IMR-90 (cell line): ENCODE results near the gene AFTPH. TPM values are rescaled to one million over a fixed set of nuclear protein-coding genes. Genes with fewer than 3 reads are reported as not detected.

ENCODE experiments used
- ATAC-seq: fragments of 200-7000 bp; cut with Tn5 transposase; 2 replicates; pipeline ENCODE4 v1.9.1; 2020; ENCODE audit warnings: low read depth, mild to moderate bottlenecking, moderate library complexity
- Bru-seq: library from RNA; stranded (reverse); fragments of 400-500 nt; gene quantifications from one replicate; lab custom pipeline; 2021; lab: Mats Ljungman, UMichigan
- BruChase-seq, 2 experiments: library from RNA; stranded (reverse); fragments of 400-500 nt; gene quantifications; one replicate each; lab custom pipeline; 2021; lab: Mats Ljungman, UMichigan
- BruUV-seq: library from RNA; stranded (reverse); fragments of 400-500 nt; replicated peaks from 2 replicates; lab custom pipeline; 2021; lab: Mats Ljungman, UMichigan
- CTCF ChIA-PET: fragments of 300-600 bp; formaldehyde crosslinking; extraction: SDS; loops from one replicate; lab custom pipeline; 2021; ENCODE audit warnings: antibody characterized with exemption; lab: Yijun Ruan, JAX
- POLR2A ChIA-PET: fragments of 300-600 bp; sonication (Branson Sonifier 250); formaldehyde crosslinking; loops from one replicate; lab custom pipeline; 2022; ENCODE audit warnings: antibody characterized with exemption; ENCODE audit not compliant: unreplicated experiment; lab: Charles Lee
- DNase-seq: peaks from one replicate; pipeline ENCODE4 v3.0.0; 2013
- H2AFZ ChIP-seq: replicated peaks from 2 replicates; pipeline ENCODE3; 2013; ENCODE audit warnings: low read length, mild to moderate bottlenecking; ENCODE audit not compliant: poor library complexity
- H2AK5ac ChIP-seq: 2 replicates; pipeline ENCODE4 v1.6.1; 2013; ENCODE audit warnings: low read depth, low read length, inconsistent platforms
- H2AK9ac ChIP-seq: replicated peaks from 2 replicates; pipeline ENCODE3; 2013; ENCODE audit warnings: mild to moderate bottlenecking, low read depth, low read length, moderate library complexity; ENCODE audit not compliant: poor library complexity
- H2BK120ac ChIP-seq: 2 replicates; pipeline ENCODE4 v1.6.1; 2013; ENCODE audit warnings: low read depth, low read length, inconsistent platforms
- H2BK15ac ChIP-seq: 3 replicates; pipeline ENCODE4 v1.6.1; 2013; ENCODE audit warnings: low read depth, low read length, inconsistent platforms
- H2BK20ac ChIP-seq: 2 replicates; pipeline ENCODE4 v1.6.1; 2013; ENCODE audit warnings: low read depth, mild to moderate bottlenecking, inconsistent platforms, low read length, moderate library complexity
- H2BK5ac ChIP-seq: 2 replicates; pipeline ENCODE4 v1.6.1; 2013; ENCODE audit warnings: mild to moderate bottlenecking, low read depth, low read length, inconsistent platforms; ENCODE audit not compliant: poor library complexity, severe bottlenecking
- H3K14ac ChIP-seq: replicated peaks from 2 replicates; pipeline ENCODE4 v1.6.1; 2013; ENCODE audit warnings: low read depth, low read length, inconsistent platforms
- H3K18ac ChIP-seq: 2 replicates; pipeline ENCODE4 v1.6.1; 2013; ENCODE audit warnings: low read depth, low read length, control low read depth
- H3K23ac ChIP-seq: 2 replicates; pipeline ENCODE4 v1.6.1; 2013; ENCODE audit warnings: low read depth, low read length, inconsistent platforms
- H3K27ac ChIP-seq: 2 replicates; pipeline ENCODE4 v1.5.1; 2013; ENCODE audit warnings: mild to moderate bottlenecking, control low read depth, low read length; ENCODE audit not compliant: insufficient read depth
- H3K27me3 ChIP-seq: 2 replicates; pipeline ENCODE4 v1.6.1; 2013; ENCODE audit warnings: low read length; ENCODE audit not compliant: control insufficient read depth, insufficient read depth
- H3K36me3 ChIP-seq: 2 replicates; pipeline ENCODE4 v1.6.1; 2013; ENCODE audit warnings: low read length, mixed read lengths; ENCODE audit not compliant: control insufficient read depth, insufficient read depth
- H3K4ac ChIP-seq: 2 replicates; pipeline ENCODE4 v1.6.1; 2013; ENCODE audit warnings: low read depth, low read length, inconsistent platforms
- H3K4me1 ChIP-seq: 2 replicates; pipeline ENCODE4 v1.6.1; 2013; ENCODE audit warnings: low read length, mixed read lengths; ENCODE audit not compliant: control insufficient read depth, insufficient read depth
- H3K4me2 ChIP-seq: 2 replicates; pipeline ENCODE4 v1.6.1; 2013; ENCODE audit warnings: low read depth, mild to moderate bottlenecking, control low read depth, low read length, moderate library complexity
- H3K4me3 ChIP-seq: 2 replicates; pipeline ENCODE4 v1.5.1; 2013; ENCODE audit warnings: low read depth, mild to moderate bottlenecking, control low read depth, low read length, moderate library complexity; ENCODE audit not compliant: insufficient read depth
- H3K56ac ChIP-seq: 2 replicates; pipeline ENCODE4 v1.6.1; 2013; ENCODE audit warnings: low read length, inconsistent platforms; ENCODE audit not compliant: insufficient read depth; ENCODE audit errors: extremely low read depth
- H3K79me1 ChIP-seq, 2 experiments: 2 replicates each; pipeline ENCODE4 v1.6.1; 2013; ENCODE audit warnings: low read length in 2 of 2, inconsistent platforms in 1 of 2, low read depth in 1 of 2
- H3K9ac ChIP-seq: 2 replicates; pipeline ENCODE4 v1.6.1; 2013; ENCODE audit warnings: low read depth, low read length, control low read depth
- H3K9me1 ChIP-seq: 2 replicates; pipeline ENCODE4 v1.6.1; 2013; ENCODE audit warnings: low read length, inconsistent platforms; ENCODE audit not compliant: insufficient read depth
- H3K9me3 ChIP-seq: 2 replicates; pipeline ENCODE4 v1.6.1; 2013; ENCODE audit warnings: low read length; ENCODE audit not compliant: control insufficient read depth, insufficient read depth
- H4K20me1 ChIP-seq: 2 replicates; pipeline ENCODE4 v1.6.1; 2013; ENCODE audit warnings: low read length, inconsistent platforms; ENCODE audit not compliant: insufficient read depth
- H4K5ac ChIP-seq: 2 replicates; pipeline ENCODE4 v1.6.1; 2013; ENCODE audit warnings: mild to moderate bottlenecking, low read depth, low read length, control low read depth
- H4K8ac ChIP-seq, 2 experiments: 2 replicates each; pipeline ENCODE4 v1.6.1; 2013; ENCODE audit warnings: low read depth in 2 of 2, low read length in 2 of 2, control low read depth in 1 of 2, inconsistent platforms in 1 of 2
- H4K91ac ChIP-seq: 2 replicates; pipeline ENCODE4 v1.6.1; 2013; ENCODE audit warnings: low read depth, low read length, inconsistent platforms; ENCODE audit not compliant: insufficient read depth
- BHLHE40 ChIP-seq: fragments of 150-350 bp; IDR thresholded peaks from 2 replicates; pipeline ENCODE4 v1.6.1; 2016; ENCODE audit warnings: mild to moderate bottlenecking, low read depth, low read length
- CEBPB ChIP-seq: IDR thresholded peaks from 2 replicates; pipeline ENCODE4 v1.6.1; 2012; ENCODE audit warnings: low read depth, low read length, improper control_type of control experiment
- CHD1 ChIP-seq: IDR thresholded peaks from 2 replicates; pipeline ENCODE4 v1.6.1; 2012; ENCODE audit warnings: low read depth, low read length, improper control_type of control experiment
- FOS ChIP-seq: fragments of 150-350 bp; IDR thresholded peaks from 2 replicates; pipeline ENCODE4 v1.6.1; 2016; ENCODE audit warnings: low read depth, low read length
- MAFK ChIP-seq: IDR thresholded peaks from 2 replicates; pipeline ENCODE4 v1.6.1; 2012; ENCODE audit warnings: low read depth, low read length, improper control_type of control experiment
- MAZ ChIP-seq: IDR thresholded peaks from 2 replicates; pipeline ENCODE4 v1.6.1; 2012; ENCODE audit warnings: low read depth, mild to moderate bottlenecking, low read length, improper control_type of control experiment, moderate library complexity, borderline replicate concordance
- MXI1 ChIP-seq: IDR thresholded peaks from 2 replicates; pipeline ENCODE4 v1.6.1; 2012; ENCODE audit warnings: low read depth, mild to moderate bottlenecking, low read length, moderate library complexity, borderline replicate concordance
- RAD21 ChIP-seq: IDR thresholded peaks from 2 replicates; pipeline ENCODE4 v1.6.1; 2012; ENCODE audit warnings: low read length, improper control_type of control experiment
- RFX5 ChIP-seq: IDR thresholded peaks from 2 replicates; pipeline ENCODE4 v1.8.0; 2012; ENCODE audit warnings: low read depth, mild to moderate bottlenecking, low read length, moderate library complexity
- SMC3 ChIP-seq: fragments of 150-350 bp; IDR thresholded peaks from 2 replicates; pipeline ENCODE4 v1.6.1; 2016; ENCODE audit warnings: low read depth, mild to moderate bottlenecking, antibody characterized with exemption, low read length, moderate library complexity
- WGBS, 2 experiments: methylation state at CpG; one replicate each; pipeline versions ENCODE4 v1.1.5 to v1.1.7; 2013; ENCODE audit warnings: missing lambda C conversion rate in 2 of 2; ENCODE audit not compliant: insufficient read length in 1 of 2; ENCODE audit errors: extremely low coverage in 2 of 2; 5-methylcytosine and 5-hydroxymethylcytosine counted together
- dilution Hi-C: fragments of 300-500 bp; cut with HindIII; formaldehyde crosslinking; loops from one replicate; pipeline ENCODE4 v1.14.3; 2018; ENCODE audit warnings: low sequenced_read_pairs; ENCODE audit not compliant: unreplicated experiment
- in situ Hi-C: fragments of 300-500 bp; cut with MboI; formaldehyde crosslinking; loops from 3 replicates; pipeline ENCODE4 v1.14.3; 2019; ENCODE audit warnings: low sequenced_read_pairs, inconsistent platforms, mixed read lengths
- intact Hi-C: fragments of 100-400 bp; cut with micrococcal nuclease; formaldehyde crosslinking; loops from 2 replicates; pipeline ENCODE4 v1.10.0; 2022
- long read RNA-seq: library from polyadenylated mRNA; unstranded; transcript quantifications from one replicate; pipeline ENCODE4 v2.0.0, GENCODE V29; 2021; ENCODE audit not compliant: unreplicated experiment
- polyA plus RNA-seq, 3 experiments: library from polyadenylated mRNA; depleted of rRNA; stranded (reverse); fragments of >200 nt; gene quantifications; 2 replicates each; pipeline ENCODE4 v1.2.3, GENCODE V29; 2012; ENCODE audit warnings: low replicate concordance in 1 of 3
- total RNA-seq: library from RNA; depleted of rRNA; stranded (reverse); fragments of >200 nt; gene quantifications from 2 replicates; pipeline ENCODE4 v1.2.3, GENCODE V29; 2012; rRNA removed
- TF ChIP-seq, protein P1 (sequence below): fragments of 150-350 bp; IDR thresholded peaks from 2 replicates; pipeline ENCODE4 v1.6.1; 2017; ENCODE audit warnings: mild to moderate bottlenecking, antibody characterized with exemption, low read length, low read depth

The AFTPH gene
- total RNA-seq (19.9 and 21.9 TPM in 2 replicates), polyA plus RNA-seq (2012; rRNA removed) (8.2 and 9.4 TPM in 2 replicates), Bru-seq, nascent RNA (percentile 77 among the genes with signal in this experiment), BruChase-seq, experiment 1, labeled RNA remaining after a 6-hour chase (percentile 58 among the genes with signal in this experiment), BruChase-seq, experiment 2, labeled RNA remaining after a 2-hour chase (percentile 64 among the genes with signal in this experiment)
- polyA plus RNA-seq (2012; cell fraction: cytosol; rRNA removed): 2.1 and 3.5 TPM in 2 replicates
- polyA plus RNA-seq (2012; cell fraction: nucleus; rRNA removed; ENCODE audit: low replicate concordance): 0.87 and 7.1 TPM in 2 replicates
- long read RNA-seq, full-length matches to known transcripts: 13 of 21 reads
- long read RNA-seq, partial matches to known transcripts: 2 of 21 reads
- long read RNA-seq, other reads (novel, unspliced or antisense): 6 of 21 reads

DNA sequence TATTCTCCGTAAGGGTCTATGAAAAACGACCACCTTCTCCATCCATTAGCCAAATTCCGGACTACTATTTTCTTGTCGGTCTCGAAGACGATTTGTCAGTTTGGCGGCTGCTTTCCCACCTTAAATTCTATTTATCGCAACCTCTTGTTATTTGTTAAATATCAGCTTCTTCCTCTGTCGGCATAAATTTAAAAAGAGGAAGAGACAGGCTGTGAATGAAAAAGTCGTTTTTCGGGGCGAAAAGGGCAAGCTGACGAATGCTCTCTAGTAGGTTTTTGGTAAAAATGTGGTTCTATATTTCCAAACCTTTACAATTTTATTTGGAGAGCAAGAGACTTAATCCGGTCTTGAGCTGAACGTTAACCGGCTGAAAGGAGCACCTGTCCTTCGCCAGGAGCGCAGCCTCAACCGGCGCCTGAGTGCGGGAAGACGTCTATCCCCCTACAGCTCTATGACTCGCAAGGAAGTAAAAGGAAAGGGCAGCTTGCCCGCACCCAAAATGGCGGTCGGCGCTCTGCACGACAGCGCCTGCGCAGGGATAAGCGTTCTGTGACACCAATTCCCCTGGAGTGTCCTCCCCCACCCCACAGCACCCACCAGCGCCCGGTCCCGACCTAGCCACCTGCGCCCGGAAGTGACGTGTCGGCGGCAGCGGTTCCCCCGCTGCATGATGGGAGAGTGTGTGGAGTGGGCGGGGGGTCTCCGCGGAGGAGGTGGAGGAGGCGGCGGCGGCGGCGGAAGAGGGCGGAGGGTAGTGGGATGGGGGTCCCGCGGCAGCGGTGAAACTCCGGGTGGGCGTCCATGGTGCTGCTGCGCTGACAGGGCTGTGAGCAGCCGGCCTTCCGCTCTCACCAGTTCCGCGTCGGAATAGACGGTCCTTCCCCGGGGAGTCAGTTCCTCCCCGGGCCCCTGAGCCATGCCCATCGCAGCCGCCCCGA, at the start of gene AFTPH:
TSS of gene AFTPH (plus strand) at position 663 of the 938 bp plus-strand sequence. CDS start 27,147 bp downstream, outside the sequence.
- H3K79me1 ChIP-seq: peaks cover 13 to 23% of the 10 kb centered on the region in 2 experiments; a peak in 3 of 4 replicates
- peak within 1 kb of the TSS; percentile 100 for H3K4me2 ChIP-seq
- peaks cover 5% of the 10 kb centered on the region for H3K27me3 ChIP-seq
- H3K36me3 ChIP-seq: no peaks in the 10 kb centered on the region
- H2BK20ac ChIP-seq: no peak within 1 kb of the TSS
- in situ Hi-C loops (loop anchor here (10.0 kb wide), 1 partner anchor 351 kb away; no protein-coding TSS in a partner anchor), intact Hi-C loops (loop anchor here (2.0 to 5.0 kb wide), 3 partner anchors 31 to 1048 kb away; no protein-coding TSS in a partner anchor), dilution Hi-C loops (no loop called here)
- H3K27ac ChIP-seq: peak within 1 kb of the TSS; percentile 68
- H4K91ac ChIP-seq: peak within 1 kb of the TSS; percentile 54; the same call in 1 of the 2 replicates
- BruUV-seq: no TSS peak
- peak within 1 kb of the TSS; percentile 24; the same call in 1 of the 2 replicates for H3K56ac ChIP-seq
- ATAC-seq (peak; percentile 98), DNase-seq (peak; percentile 98)
- peak within 1 kb of the TSS; percentile 73 for H3K14ac ChIP-seq
- POLR2A ChIA-PET: interaction anchor here (0.7 kb wide), 1 partner anchor 1911 kb away, joined by 4 read pairs; no protein-coding TSS in a partner anchor
- peaks cover 10% of the 10 kb centered on the region for H4K20me1 ChIP-seq
- H2BK15ac ChIP-seq: peak within 1 kb of the TSS; percentile 24; the same call in 1 of the 3 replicates
- H2AK5ac ChIP-seq: peak within 1 kb of the TSS; percentile 61
- no peaks in the 10 kb centered on the region for H3K9me3 ChIP-seq
- 0 out of 2 replicates have a peak within 1 kb of the TSS, but pooled peaks have one; percentile 24 for H2BK120ac ChIP-seq
- no peaks in the 10 kb centered on the region for H3K4me1 ChIP-seq
- H2BK5ac ChIP-seq: peak within 1 kb of the TSS; percentile 70
- peak within 1 kb of the TSS in 1 of 2 experiments; percentile 78; a peak in 2 of 4 replicates for H4K8ac ChIP-seq
- H3K9me1 ChIP-seq: no peaks in the 10 kb centered on the region
- 1% methylated on average over 24 of the region's 67 CpGs; no CpG with 5 or more reads in 1 of the 2 experiments for WGBS, 2 experiments
- H3K9ac ChIP-seq: peak within 1 kb of the TSS; percentile 72
- no peak within 1 kb of the TSS; the same call in 1 of the 2 replicates for H3K18ac ChIP-seq
- H2AK9ac ChIP-seq: peak within 1 kb of the TSS; percentile 83
- H4K5ac ChIP-seq: peak within 1 kb of the TSS; percentile 43
- H2AFZ ChIP-seq: peak within 1 kb of the TSS; percentile 99
- H3K4ac ChIP-seq: peak within 1 kb of the TSS; percentile 74
- peak within 1 kb of the TSS; percentile 87 for H3K4me3 ChIP-seq
- H3K23ac ChIP-seq: peak within 1 kb of the TSS; percentile 44
- CTCF ChIA-PET: interaction anchor here (0.6 to 1.9 kb wide), 5 partner anchors 10 to 921 kb away, joined by 3 to 7 read pairs (median 4); no protein-coding TSS in a partner anchor
- TF ChIP-seq MAZ (peak; percentile 98), MXI1 (peak; percentile 17; the same call in 1 of the 2 replicates), SMC3 (no peak), FOS (no peak), MAFK (no peak), BHLHE40 (no peak), CEBPB (no peak), RAD21 (no peak), CHD1 (peak; percentile 23; the same call in 1 of the 2 replicates), RFX5 (no peak)
- TF ChIP-seq, protein P1, sequence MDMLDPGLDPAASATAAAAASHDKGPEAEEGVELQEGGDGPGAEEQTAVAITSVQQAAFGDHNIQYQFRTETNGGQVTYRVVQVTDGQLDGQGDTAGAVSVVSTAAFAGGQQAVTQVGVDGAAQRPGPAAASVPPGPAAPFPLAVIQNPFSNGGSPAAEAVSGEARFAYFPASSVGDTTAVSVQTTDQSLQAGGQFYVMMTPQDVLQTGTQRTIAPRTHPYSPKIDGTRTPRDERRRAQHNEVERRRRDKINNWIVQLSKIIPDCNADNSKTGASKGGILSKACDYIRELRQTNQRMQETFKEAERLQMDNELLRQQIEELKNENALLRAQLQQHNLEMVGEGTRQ: no peak
